ENCODE results near the gene C1orf122. TPM values are rescaled to one million over a fixed set of nuclear protein-coding genes. Genes with fewer than 3 reads are reported as not detected.

C1orf122 gene
- total and polyA plus RNA-seq, 4 donors = 4.7 to 70.2 (median 40.3) TPM

- H3K4me1 ChIP-seq (ENCODE audit: control insufficient read depth in 5 of 5, insufficient read depth in 5 of 5, low read length in 5 of 5) = peaks cover 0 to 2% (median 0%) of the 10 kb centered on the region in 5 donors
- 93 to 94% methylated on average over 9 of the region's 9 CpGs for WGBS, 2 donors
- TF ChIP-seq CTCF (IDR thresholded peaks at IDR 0.05; ENCODE audit: control extremely low read depth, extremely low read depth) = no peak
- H3K9ac ChIP-seq (ENCODE audit: insufficient read depth in 1 of 2, low read length in 2 of 2) = no peak overlapping the region
- DNase-seq (no peak), ATAC-seq (ENCODE audit: insufficient read depth, low FRiP score) (no peak)
- peaks cover 17 to 29% (median 21%) of the 10 kb centered on the region in 4 donors for H3K36me3 ChIP-seq (ENCODE audit: control insufficient read depth in 4 of 4, insufficient read depth in 4 of 4, low read length in 4 of 4)
- no peaks in the 10 kb centered on the region for H3K9me3 ChIP-seq (ENCODE audit: control insufficient read depth in 4 of 4, insufficient read depth in 3 of 4, low read length in 3 of 4)
- H3K27me3 ChIP-seq (ENCODE audit: control insufficient read depth in 3 of 3, insufficient read depth in 3 of 3, low read length in 2 of 3) = no peaks in the 10 kb centered on the region
- H3K4me3 ChIP-seq = no peak overlapping the region
- H3K27ac ChIP-seq (ENCODE audit: low read depth in 1 of 2, low read length in 1 of 2) = no peak overlapping the region
Observed at GRCh38 chr1:37822906-37823815, 15.6 kb downstream of the C1orf122 start.

GRCh38 chr1:37824001-37824400 lies 16.4 kb downstream of the C1orf122 start:
- H3K36me3 ChIP-seq (ENCODE audit: control insufficient read depth in 4 of 4, insufficient read depth in 4 of 4, low read length in 4 of 4) = peaks cover 19 to 34% (median 21%) of the 10 kb centered on the region in 4 donors
- no peak for TF ChIP-seq CTCF (IDR thresholded peaks at IDR 0.05; ENCODE audit: control extremely low read depth, extremely low read depth)
- DNase-seq = no peak
- no peaks in the 10 kb centered on the region for H3K27me3 ChIP-seq (ENCODE audit: control insufficient read depth in 3 of 3, insufficient read depth in 3 of 3, low read length in 2 of 3)
- ATAC-seq (ENCODE audit: insufficient read depth, low FRiP score) = no peak
- no peak overlapping the region for H3K4me3 ChIP-seq
- 90% methylated on average over 2 of the region's 2 CpGs for WGBS, 2 donors
- H3K4me1 ChIP-seq (ENCODE audit: control insufficient read depth in 5 of 5, insufficient read depth in 5 of 5, low read length in 5 of 5) = peaks cover 0 to 2% (median 0%) of the 10 kb centered on the region in 5 donors
- H3K9me3 ChIP-seq (ENCODE audit: control insufficient read depth in 4 of 4, insufficient read depth in 3 of 4, low read length in 3 of 4) = no peaks in the 10 kb centered on the region
- no peak overlapping the region for H3K9ac ChIP-seq (ENCODE audit: insufficient read depth in 1 of 2, low read length in 2 of 2)
- no peak overlapping the region for H3K27ac ChIP-seq (ENCODE audit: low read depth in 1 of 2, low read length in 1 of 2)

- WGBS, 2 donors = 39 to 46% methylated on average over 2 of the region's 2 CpGs
- no peak for ATAC-seq (ENCODE audit: insufficient read depth, low FRiP score)
- H3K36me3 ChIP-seq (ENCODE audit: control insufficient read depth in 4 of 4, insufficient read depth in 4 of 4, low read length in 4 of 4) = peaks cover 18 to 31% (median 19%) of the 10 kb centered on the region in 4 donors
- H3K27ac ChIP-seq (ENCODE audit: low read depth in 1 of 2, low read length in 1 of 2) = no peak overlapping the region
- H3K4me3 ChIP-seq = no peak overlapping the region
- no peak for TF ChIP-seq CTCF (IDR thresholded peaks at IDR 0.05; ENCODE audit: control extremely low read depth, extremely low read depth)
- no peak overlapping the region for H3K9ac ChIP-seq (ENCODE audit: insufficient read depth in 1 of 2, low read length in 2 of 2)
- H3K27me3 ChIP-seq (ENCODE audit: control insufficient read depth in 3 of 3, insufficient read depth in 3 of 3, low read length in 2 of 3) = no peaks in the 10 kb centered on the region
- peaks cover 0 to 2% (median 0%) of the 10 kb centered on the region in 5 donors for H3K4me1 ChIP-seq (ENCODE audit: control insufficient read depth in 5 of 5, insufficient read depth in 5 of 5, low read length in 5 of 5)
- no peak for DNase-seq
- H3K9me3 ChIP-seq (ENCODE audit: control insufficient read depth in 4 of 4, insufficient read depth in 3 of 4, low read length in 3 of 4) = no peaks in the 10 kb centered on the region
Observed at GRCh38 chr1:37825506-37825905, 17.9 kb downstream of the C1orf122 start.

Data from lung (tissue), 12 donors.